Cardiac fibroblast (primary cell): Measurements from ENCODE around the gene GLIS1.

ENCODE experiments used
- DNase-seq, 2 donors: peaks; one replicate each; pipeline versions ENCODE4 v3.0.0 to v3.0.0-alpha.2; 2010; ENCODE audit warnings: low read depth in 2 of 2
- H3K4me3 ChIP-seq, 2 donors: replicated peaks in 1 of 2; 1 replicate in 1 of 2; 2 replicates in 1 of 2; pipeline ENCODE4 v1.5.1; 2011; ENCODE audit warnings: low read depth in 2 of 2, low read length in 2 of 2, mild to moderate bottlenecking in 2 of 2, moderate library complexity in 1 of 2
- CTCF ChIP-seq: IDR thresholded peaks from one replicate; pipeline ENCODE4 v1.5.1; 2011; ENCODE audit warnings: low read depth, mild to moderate bottlenecking, low read length, inconsistent platforms

GLIS1 gene

DNA sequence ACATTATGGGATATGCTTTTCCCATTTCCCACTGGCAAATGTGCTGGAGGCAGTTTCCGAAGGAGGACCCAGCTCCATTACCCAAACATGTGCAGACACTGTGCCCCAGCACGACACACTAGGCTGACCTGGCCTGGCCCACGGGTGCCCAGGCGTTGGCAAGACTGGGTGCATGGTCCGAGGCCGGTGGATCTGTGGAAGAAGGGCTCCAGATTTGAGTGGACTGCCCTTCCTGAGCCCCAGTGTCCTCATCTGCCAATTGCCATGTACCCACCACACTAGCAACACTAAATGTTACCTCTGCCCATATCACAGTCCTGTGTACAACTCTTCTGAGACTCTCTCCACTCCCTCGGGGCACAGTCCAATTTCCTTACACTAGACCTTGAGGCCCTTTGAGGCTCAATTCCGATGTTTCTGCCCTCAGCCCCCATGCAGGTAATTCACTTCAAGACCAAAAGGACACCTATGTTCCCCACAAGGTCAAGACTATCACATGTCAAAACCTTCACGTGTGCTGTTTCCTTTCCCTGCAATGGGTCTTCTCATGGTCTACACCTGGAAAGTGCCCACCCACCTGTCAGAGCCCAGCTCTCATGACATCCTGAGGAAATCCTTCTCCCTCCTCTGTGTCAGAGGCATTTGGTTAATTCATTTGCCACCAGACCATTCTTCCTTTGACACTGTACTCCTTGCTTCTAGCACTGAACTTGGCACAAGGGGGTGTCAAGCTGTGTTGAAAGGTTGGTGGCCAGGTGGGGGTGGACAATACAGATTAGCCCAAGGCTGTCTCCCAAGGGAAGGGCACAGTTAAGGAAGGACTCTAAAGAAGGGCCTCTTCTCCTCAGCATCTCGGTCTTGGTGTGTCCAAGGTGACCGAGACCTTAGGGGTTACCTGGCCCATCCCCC, 154.8 kb downstream of the GLIS1 start:
- no peak overlapping the region for H3K4me3 ChIP-seq
- TF ChIP-seq CTCF, result no peak
- DNase-seq, result no peak

DNA sequence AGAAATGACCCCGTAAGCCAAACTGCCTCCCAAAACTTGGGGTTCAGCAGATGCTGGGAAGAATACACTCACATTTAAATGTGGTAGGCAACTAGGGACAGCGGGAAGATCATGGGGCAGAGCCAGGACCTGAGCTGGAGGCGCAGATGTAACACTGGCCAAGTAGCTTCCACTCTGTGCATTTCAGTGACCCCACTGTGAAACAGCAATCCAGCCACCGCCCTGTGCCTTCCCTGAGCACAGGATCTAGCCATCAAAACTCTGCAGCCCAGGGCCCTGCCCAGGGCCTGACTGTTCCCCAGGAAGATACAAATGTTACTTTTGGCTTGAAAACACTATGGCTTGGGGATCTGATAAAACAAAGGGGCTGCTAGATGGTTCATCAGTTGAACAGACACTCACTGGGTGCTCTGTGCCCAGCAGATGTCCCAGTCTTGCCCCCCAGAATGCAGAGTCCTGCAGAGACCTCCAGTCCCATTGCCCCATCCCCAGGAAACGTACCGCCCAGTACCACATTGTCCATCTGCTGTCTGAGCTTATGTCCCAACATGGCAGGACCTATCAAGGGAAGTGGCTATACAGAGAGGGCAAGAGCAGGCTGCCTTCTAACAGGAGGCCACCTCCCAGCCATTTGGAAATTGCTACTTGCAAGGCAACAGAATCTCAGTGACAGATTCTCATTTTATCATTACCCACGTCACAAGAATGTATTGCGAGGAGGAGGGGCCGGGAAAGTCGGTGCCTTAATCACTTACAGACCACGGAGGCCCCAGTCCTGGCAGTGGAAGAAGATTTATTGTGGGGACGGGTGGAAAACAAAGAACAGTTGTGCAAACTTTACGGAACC, 155.7 kb downstream of the GLIS1 start:
- peak in 1 of 2 donors; percentile 63 for DNase-seq
- no peak overlapping the region for H3K4me3 ChIP-seq
- no peak for TF ChIP-seq CTCF

- no peak for TF ChIP-seq CTCF
- H3K4me3 ChIP-seq, result no peak overlapping the region
- DNase-seq, result no peak
Measured at GRCh38 chr1:53582211-53583020, 156.5 kb downstream of the GLIS1 start.

DNA sequence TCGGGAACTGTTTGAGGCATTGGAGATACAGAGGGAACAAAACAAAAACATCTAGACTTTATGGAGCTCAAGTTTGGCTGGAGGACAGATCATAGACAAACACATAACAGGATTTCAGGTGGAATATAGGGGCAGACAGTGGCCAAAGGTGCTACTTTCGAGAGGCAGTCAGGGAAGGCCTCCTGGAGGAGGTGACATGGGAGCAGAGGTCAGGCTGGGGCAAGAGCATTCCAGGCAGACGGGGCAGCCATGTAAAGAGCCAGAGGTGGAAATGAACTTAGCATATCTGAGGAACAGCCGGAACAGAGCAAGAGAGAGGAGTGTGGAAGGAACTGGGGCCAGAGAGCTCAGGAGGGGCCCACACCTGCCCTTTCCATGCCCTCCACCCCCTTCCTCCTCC, 157.5 kb downstream of the GLIS1 start:
- no peak for TF ChIP-seq CTCF
- no peak for DNase-seq

GRCh38 chr1:53580739-53581475, 158.1 kb downstream of the GLIS1 start:
- no peak for DNase-seq
- no peak for TF ChIP-seq CTCF
- no peak overlapping the region for H3K4me3 ChIP-seq

More for the DNA sequence above, 157.5 kb downstream of the GLIS1 start:
- H3K4me3 ChIP-seq, result no peak overlapping the region

- no peak overlapping the region for H3K4me3 ChIP-seq
- DNase-seq, result no peak
- TF ChIP-seq CTCF, result no peak
Measured at GRCh38 chr1:53580009-53580400, 159.0 kb downstream of the GLIS1 start.
